ENCODE results near the gene GGT1. TPM values are rescaled to one million over a fixed set of nuclear protein-coding genes. Genes with fewer than 3 reads are reported as not detected.
"Not testable (repeated sequence)": the region's sequence is repeated elsewhere in the genome, so short reads cannot be mapped to it uniquely, and the experiment has no call there.

Gene GGT1
- total and polyA plus RNA-seq, 2 of the 8 experiments (the other 6 are each of a cell fraction or from before 2014, with no cell fraction given): 14.4 to 29.2 TPM

DNA sequence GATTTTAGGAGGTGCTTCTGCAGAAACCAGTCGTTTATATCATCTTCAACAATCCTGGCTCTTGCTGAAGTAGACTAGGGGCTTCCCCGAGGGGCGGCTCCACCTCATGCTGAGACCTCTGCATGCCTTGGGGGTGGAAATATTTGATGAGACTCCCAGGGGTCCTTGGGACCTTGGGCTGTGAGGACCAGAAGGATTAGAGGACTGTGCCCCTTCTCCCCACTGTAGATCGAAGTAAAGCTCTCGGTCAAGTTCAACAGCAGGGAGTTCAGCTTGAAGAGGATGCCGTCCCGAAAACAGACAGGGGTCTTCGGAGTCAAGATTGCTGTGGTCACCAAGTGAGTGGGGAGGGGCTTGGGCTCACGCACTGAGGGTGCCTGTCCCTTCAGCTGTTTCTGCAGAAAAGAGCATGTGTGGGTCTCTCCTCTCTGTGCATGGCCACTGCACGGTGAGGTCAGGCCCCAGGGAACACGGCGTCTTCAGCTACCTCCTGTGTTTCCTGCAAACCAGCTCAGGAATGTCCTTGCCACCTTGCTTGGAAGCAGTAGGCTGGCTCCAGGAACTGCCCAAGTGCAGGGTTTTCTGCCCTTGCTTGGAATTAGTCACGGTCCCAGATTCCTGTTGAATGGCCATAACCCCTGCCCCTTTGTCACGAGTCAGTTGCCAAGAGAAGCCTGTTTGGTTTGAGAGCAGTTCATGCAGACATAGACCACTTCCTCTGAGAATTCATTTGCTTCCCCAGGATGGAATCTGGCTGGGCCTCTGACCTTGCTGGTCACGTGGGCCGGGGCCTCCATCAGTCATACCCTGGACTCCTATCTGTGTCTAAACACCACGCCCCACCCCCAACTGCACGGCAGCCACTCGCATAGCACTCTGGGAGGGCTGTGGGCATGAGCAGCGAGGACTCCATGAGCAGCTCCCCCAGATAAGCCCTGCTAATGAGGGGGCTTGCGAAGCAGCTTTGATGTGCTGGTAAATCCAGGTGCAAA lies 42.7 kb downstream of the GGT1 start:
- DNase-seq (ENCODE audit: low read depth in 1 of 2, low spot score in 2 of 2); H4K8ac ChIP-seq (ENCODE audit: extremely low read depth, insufficient read depth, low read length); H4K5ac ChIP-seq (ENCODE audit: insufficient read length, low read depth, low read length); H3K23ac ChIP-seq (ENCODE audit: insufficient read length); H3K4ac ChIP-seq (replicated peaks; ENCODE audit: insufficient read length, low read depth, low read length); H3K14ac ChIP-seq (ENCODE audit: insufficient read length); H3K23me2 ChIP-seq (ENCODE audit: low read depth, low read length); H3K18ac ChIP-seq (ENCODE audit: extremely low read depth, low read length); H2BK5ac ChIP-seq (ENCODE audit: low read depth, low read length); H2AFZ ChIP-seq (ENCODE audit: low read length); POLR2A ChIA-PET (ENCODE audit: partially characterized antibody); H4K20me1 ChIP-seq (replicated peaks in 1 of 2; ENCODE audit: control insufficient read depth in 1 of 2, insufficient read depth in 2 of 2, low read length in 2 of 2); FAIRE-seq; H2BK20ac ChIP-seq (ENCODE audit: low read length); H3K9ac ChIP-seq (replicated peaks in 1 of 4; ENCODE audit: extremely low read depth in 1 of 4, low read depth in 3 of 4, low read length in 3 of 4); H4K91ac ChIP-seq (replicated peaks; ENCODE audit: insufficient read length, low read length); H2BK120ac ChIP-seq (replicated peaks; ENCODE audit: low read depth, low read length); H2AK5ac ChIP-seq (ENCODE audit: low read depth, low read length); H3K27ac ChIP-seq (ENCODE audit: low read depth, low read length); H3K9me3 ChIP-seq (ENCODE audit: insufficient read depth in 2 of 2, low read depth in 1 of 2, low read length in 1 of 2); CTCF ChIA-PET (ENCODE audit: partially characterized antibody); H3K36me3 ChIP-seq (ENCODE audit: control insufficient read depth in 2 of 4, insufficient read depth in 4 of 4, low read length in 3 of 4); H3K79me2 ChIP-seq (ENCODE audit: control insufficient read depth in 1 of 2, insufficient read depth in 2 of 2, low read length in 2 of 2); H3K4me3 ChIP-seq (ENCODE audit: extremely low read depth in 1 of 4, insufficient read depth in 2 of 4, low read depth in 3 of 4, low read length in 4 of 4); H2BK15ac ChIP-seq (ENCODE audit: low read length); H2BK12ac ChIP-seq (ENCODE audit: low read depth, low read length); H3K4me1 ChIP-seq (replicated peaks in 1 of 4; ENCODE audit: control insufficient read depth in 3 of 4, insufficient read depth in 4 of 4, low read length in 3 of 4); H3K4me2 ChIP-seq (ENCODE audit: insufficient read depth in 1 of 2, low read depth in 2 of 2, low read length in 2 of 2); H3K27me3 ChIP-seq (replicated peaks in 1 of 4; ENCODE audit: control insufficient read depth in 3 of 4, extremely low read depth in 1 of 4, insufficient read depth in 3 of 4, low read length in 3 of 4); H3K79me1 ChIP-seq (ENCODE audit: low read depth, low read length); H3K56ac ChIP-seq (replicated peaks; ENCODE audit: insufficient read length, low read depth, low read length): not testable (repeated sequence)
- 85% methylated on average over 3 of the region's 21 CpGs; no CpG with 5 or more reads in 1 of the 2 experiments for WGBS, 2 experiments (ENCODE audit: extremely low coverage in 1 of 2, insufficient coverage in 1 of 2, insufficient read length in 1 of 2, insufficient replicate concordance in 2 of 2, low coverage in 1 of 2, low lambda C conversion rate in 2 of 2, missing lambda C conversion rate in 1 of 2)

All from H1 (cell line).